LNCaP clone FGC (cell line): ENCODE measurements around the gene THBS2.
A peak's percentile ranks its signal among the peaks of the same experiment; 100 is the strongest.
"Not testable (repeated sequence)": the region's sequence is repeated elsewhere in the genome, so short reads cannot be mapped to it uniquely, and the experiment has no call there.

Experiments
- DNase-seq: peaks from one replicate; pipeline ENCODE4 v3.0.0-alpha.2; 2011; ENCODE audit warnings: low read depth
- H3K4me3 ChIP-seq: 2 replicates; pipeline ENCODE4 v1.5.1; 2011; ENCODE audit warnings: mild to moderate bottlenecking, low read depth, low read length, control low read depth
- TF ChIP-seq, protein P1 (sequence below): IDR thresholded peaks from 2 replicates; pipeline ENCODE4 v1.5.1; 2012; ENCODE audit warnings: mild to moderate bottlenecking; ENCODE audit not compliant: control insufficient read depth, insufficient read depth; ENCODE audit errors: extremely low read depth

Gene THBS2

DNA sequence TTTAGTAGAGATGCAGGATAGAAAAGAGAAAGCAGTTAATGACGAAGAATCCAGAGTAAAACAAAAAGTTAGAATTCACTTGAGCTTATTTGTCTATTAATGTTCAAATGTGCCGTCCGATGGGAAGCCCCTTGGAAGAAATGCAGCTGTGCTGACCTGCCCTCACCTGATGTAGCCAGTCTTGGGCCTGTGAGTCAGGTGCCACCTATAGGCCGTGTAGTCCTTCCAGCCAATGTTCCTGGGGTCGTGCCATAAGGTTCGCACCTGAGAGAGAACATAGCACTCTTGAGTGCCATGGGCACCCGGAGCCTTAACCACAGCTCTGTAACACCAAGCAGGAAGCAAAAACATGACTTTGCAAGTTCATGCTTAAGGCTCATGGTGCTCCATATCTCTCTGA lies 32.4 kb downstream of the THBS2 start:
- H3K4me3 ChIP-seq: no peak overlapping the region
- DNase-seq: no peak
- TF ChIP-seq, protein P1, sequence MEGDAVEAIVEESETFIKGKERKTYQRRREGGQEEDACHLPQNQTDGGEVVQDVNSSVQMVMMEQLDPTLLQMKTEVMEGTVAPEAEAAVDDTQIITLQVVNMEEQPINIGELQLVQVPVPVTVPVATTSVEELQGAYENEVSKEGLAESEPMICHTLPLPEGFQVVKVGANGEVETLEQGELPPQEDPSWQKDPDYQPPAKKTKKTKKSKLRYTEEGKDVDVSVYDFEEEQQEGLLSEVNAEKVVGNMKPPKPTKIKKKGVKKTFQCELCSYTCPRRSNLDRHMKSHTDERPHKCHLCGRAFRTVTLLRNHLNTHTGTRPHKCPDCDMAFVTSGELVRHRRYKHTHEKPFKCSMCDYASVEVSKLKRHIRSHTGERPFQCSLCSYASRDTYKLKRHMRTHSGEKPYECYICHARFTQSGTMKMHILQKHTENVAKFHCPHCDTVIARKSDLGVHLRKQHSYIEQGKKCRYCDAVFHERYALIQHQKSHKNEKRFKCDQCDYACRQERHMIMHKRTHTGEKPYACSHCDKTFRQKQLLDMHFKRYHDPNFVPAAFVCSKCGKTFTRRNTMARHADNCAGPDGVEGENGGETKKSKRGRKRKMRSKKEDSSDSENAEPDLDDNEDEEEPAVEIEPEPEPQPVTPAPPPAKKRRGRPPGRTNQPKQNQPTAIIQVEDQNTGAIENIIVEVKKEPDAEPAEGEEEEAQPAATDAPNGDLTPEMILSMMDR: peak; percentile 24

DNA sequence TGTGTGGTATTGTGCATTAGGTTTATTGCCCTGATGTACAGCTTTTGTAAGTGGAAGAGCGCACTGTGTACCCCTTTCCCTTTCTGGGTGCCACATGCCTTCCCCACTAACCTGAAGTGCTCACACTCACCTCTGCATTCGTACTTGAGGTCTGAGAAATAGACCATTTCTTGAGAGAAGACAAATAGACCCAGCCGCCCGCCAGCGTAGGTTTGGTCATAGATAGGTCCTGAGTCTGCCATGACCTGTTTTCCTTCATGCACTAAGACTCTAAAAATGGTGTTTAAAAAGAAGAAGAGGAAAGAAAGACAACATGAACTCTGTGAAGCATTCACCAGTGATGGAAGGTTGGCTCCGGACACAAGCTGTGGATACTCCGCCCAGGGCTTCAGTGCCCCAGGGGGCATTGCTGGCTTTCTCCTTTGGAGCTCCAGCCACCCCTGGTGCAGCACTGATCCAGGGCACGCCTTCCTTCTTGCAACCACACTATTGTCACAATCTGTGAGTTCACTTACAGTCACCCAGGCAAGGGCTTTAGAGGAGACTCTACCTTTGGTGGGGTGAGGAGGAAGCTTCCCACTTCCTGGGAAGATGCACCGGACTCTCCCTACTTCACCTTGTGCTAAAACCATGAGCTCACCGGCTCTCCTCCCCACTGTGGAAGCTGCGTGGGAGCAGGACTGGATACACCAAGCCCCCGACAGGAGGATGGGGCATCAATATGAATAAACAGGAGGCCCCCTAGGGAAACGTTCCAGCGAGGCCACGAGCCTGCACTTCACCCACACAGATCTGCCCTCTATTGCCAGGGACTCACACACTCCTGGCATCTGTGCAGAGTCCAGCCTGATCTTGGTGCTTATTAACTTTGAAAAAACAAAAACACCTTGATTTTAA lies 33.3 kb downstream of the THBS2 start:
- DNase-seq: no peak
- TF ChIP-seq, protein P1: no peak
- no peak overlapping the region for H3K4me3 ChIP-seq

DNA sequence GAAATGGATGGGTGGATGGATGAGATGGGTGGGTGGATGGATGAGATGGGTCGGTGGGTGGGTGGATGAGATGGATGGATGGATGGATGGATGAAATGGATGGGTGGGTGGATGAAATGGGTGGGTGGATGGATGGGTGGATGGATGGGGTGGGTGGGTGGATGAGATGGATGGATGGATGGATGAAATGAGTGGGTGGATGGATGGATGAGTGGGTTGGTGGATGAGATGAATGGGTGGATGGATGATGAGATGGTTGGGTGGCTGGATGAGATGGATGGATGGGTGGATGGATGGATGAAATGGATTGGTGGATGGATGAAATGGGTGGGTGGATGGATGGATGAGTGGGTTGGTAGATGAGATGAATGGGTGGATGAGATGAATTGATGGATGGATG lies 35.7 kb downstream of the THBS2 start:
- TF ChIP-seq, protein P1: no peak

DNA sequence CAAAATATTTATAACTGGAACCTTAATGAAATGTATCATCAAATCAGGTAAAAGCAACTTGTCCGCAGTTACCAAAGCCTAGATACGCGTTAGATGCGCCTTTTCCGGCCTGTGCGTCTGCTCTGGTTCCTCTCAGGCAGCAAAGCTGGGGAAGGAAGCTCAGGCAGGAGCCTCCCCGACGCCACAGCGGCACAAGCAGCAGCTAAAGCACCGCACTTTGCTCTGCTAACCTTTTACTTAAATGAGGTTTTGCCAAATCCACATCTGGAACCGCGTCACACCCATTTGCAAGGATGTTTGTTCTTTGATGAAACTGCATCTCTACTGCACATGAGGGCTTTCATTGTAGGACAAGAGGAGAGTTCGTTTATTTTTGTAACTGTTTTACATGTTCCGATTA lies 36.8 kb downstream of the THBS2 start:
- no peak overlapping the region for H3K4me3 ChIP-seq
- TF ChIP-seq, protein P1: no peak
- DNase-seq: no peak

More for the DNA sequence above, 35.7 kb downstream of the THBS2 start:
- no peak for DNase-seq
- H3K4me3 ChIP-seq: no peak overlapping the region

DNA sequence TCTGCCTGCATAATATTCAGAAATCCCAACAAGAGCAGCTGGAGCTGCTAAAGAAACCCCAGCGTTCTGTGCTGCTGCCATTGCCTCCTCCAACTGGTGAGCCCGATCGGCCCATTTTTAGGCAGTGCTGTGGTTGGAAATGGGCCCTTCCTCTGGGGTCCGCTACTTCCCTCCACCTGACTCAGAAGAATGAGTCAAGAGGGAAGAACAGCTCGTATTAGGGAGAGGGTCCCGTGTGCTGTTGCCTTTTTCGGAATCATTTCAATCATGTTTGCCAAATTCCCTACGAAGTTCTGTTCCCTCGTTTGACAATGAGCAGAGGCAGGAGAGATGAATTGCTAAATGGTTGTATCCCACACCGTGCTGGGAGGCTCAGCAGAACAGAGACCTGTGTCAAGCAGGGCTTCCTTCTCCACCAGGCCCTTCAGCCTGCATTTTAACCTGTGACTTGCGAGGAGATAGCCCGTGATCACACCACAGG lies 38.4 kb downstream of the THBS2 start:
- no peak overlapping the region for H3K4me3 ChIP-seq
- TF ChIP-seq, protein P1: no peak
- no peak for DNase-seq

DNA sequence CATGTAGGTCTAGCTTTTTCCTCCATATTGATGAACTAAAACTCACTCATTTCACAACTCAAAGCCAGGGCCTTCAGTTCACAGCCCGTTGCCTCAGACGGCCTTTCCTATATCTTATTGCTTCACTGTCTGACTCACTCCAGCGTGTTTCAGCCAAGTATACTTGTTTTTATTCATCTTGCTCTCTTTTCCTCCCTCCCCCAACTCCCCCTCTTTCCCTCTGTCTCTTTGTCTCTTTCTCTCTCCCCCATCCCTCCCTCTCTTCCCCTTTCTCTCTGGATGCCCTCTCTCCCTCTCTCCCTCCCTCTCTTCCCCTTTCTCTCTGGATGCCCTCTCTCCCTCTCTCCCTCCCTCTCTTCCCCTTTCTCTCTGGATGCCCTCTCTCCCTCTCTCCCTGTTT lies 38.9 kb downstream of the THBS2 start:
- not testable (repeated sequence) for H3K4me3 ChIP-seq, DNase-seq

DNA sequence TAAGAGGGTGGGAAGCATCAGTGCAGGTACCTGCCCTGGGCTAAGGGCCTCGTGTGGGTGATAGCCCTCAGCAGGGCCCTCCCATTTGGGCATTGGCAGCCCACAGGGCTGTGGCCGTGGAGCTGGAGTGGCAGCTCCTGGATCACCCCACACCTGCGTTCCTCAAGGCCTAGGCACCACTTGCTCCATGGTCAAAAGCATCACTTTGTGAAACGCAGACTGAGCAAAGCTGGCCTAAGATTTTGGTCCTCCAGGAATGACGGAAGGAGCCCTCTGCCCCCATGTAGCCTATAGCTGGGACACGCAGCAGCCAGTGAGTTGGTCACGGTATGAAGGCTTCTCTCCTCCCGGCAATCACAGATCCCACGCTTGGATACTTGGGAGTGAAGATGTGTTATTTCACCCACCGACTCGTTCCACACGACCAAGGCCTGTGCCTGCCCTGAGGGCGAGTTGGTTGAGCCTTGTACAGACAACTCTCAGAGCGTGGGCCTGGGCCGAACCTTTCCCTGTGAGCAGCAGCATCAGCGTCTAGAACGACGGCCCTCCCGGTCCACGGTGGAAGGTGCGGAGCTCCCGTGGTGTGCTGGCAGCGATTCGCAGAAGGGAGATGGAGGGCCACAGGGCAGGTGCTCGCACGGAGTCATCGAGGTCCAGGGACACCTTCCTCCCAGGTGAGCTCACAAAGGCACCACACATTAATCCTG lies 39.7 kb downstream of the THBS2 start:
- DNase-seq: no peak
- no peak overlapping the region for H3K4me3 ChIP-seq
- TF ChIP-seq, protein P1: no peak
